Measurements from ENCODE around the gene GJB2. TPM values are rescaled to one million over a fixed set of nuclear protein-coding genes. Genes with fewer than 3 reads are reported as not detected.

The GJB2 gene
- polyA plus RNA-seq, 1 experiment = not detected

- Histone ChIP-seq H3K27me3 (ENCODE audit: control insufficient read depth, insufficient read depth, low read length) (peaks cover 7% of the 10 kb centered on the region), H3K36me3 (ENCODE audit: control insufficient read depth, insufficient read depth, low read length) (no peaks in the 10 kb centered on the region), H3K4me3 (ENCODE audit: low read depth, low read length) (no peak overlapping the region)
- ChIA-PET POLR2A (no interaction called here), CTCF (no interaction called here)
- TF ChIP-seq, protein P1, sequence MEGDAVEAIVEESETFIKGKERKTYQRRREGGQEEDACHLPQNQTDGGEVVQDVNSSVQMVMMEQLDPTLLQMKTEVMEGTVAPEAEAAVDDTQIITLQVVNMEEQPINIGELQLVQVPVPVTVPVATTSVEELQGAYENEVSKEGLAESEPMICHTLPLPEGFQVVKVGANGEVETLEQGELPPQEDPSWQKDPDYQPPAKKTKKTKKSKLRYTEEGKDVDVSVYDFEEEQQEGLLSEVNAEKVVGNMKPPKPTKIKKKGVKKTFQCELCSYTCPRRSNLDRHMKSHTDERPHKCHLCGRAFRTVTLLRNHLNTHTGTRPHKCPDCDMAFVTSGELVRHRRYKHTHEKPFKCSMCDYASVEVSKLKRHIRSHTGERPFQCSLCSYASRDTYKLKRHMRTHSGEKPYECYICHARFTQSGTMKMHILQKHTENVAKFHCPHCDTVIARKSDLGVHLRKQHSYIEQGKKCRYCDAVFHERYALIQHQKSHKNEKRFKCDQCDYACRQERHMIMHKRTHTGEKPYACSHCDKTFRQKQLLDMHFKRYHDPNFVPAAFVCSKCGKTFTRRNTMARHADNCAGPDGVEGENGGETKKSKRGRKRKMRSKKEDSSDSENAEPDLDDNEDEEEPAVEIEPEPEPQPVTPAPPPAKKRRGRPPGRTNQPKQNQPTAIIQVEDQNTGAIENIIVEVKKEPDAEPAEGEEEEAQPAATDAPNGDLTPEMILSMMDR (IDR thresholded peaks at IDR 0.05; ENCODE audit: insufficient read depth, low read depth, low read length) = no peak
- DNase-seq (ENCODE audit: low read depth) = no peak
Observed at GRCh38 chr13:20219577-20219976, 26.8 kb upstream of the GJB2 start.

GRCh38 chr13:20217168-20217567 lies 24.4 kb upstream of the GJB2 start:
- CTCF ChIA-PET = no interaction called here
- POLR2A ChIA-PET = no interaction called here

GRCh38 chr13:20209948-20210347 lies 17.2 kb upstream of the GJB2 start:
- ChIA-PET POLR2A (no interaction called here), CTCF (interaction anchor here (1.0 to 3.0 kb wide), 2 partner anchors 11 to 13 kb away, joined by 3 to 10 read pairs; no protein-coding TSS in a partner anchor)
- no peaks in the 10 kb centered on the region for H3K36me3 ChIP-seq (ENCODE audit: control insufficient read depth, insufficient read depth, low read length)
- TF ChIP-seq, protein P1 (IDR thresholded peaks at IDR 0.05; ENCODE audit: insufficient read depth, low read depth, low read length) = no peak
- DNase-seq (ENCODE audit: low read depth) = no peak
- H3K4me3 ChIP-seq (ENCODE audit: low read depth, low read length) = no peak overlapping the region
- H3K27me3 ChIP-seq (ENCODE audit: control insufficient read depth, insufficient read depth, low read length) = peaks cover 9% of the 10 kb centered on the region

More at GRCh38 chr13:20217168-20217567, 24.4 kb upstream of the GJB2 start:
- Histone ChIP-seq H3K4me3 (ENCODE audit: low read depth, low read length) (no peak overlapping the region), H3K36me3 (ENCODE audit: control insufficient read depth, insufficient read depth, low read length) (no peaks in the 10 kb centered on the region), H3K27me3 (ENCODE audit: control insufficient read depth, insufficient read depth, low read length) (peaks cover 6% of the 10 kb centered on the region)
- TF ChIP-seq, protein P1 (IDR thresholded peaks at IDR 0.05; ENCODE audit: insufficient read depth, low read depth, low read length) = no peak
- DNase-seq (ENCODE audit: low read depth) = no peak

- ChIA-PET CTCF (interaction anchor here (0.8 kb wide), 1 partner anchor 9 kb away, joined by 5 read pairs; no protein-coding TSS in a partner anchor), POLR2A (no interaction called here)
- TF ChIP-seq, protein P1 (IDR thresholded peaks at IDR 0.05; ENCODE audit: insufficient read depth, low read depth, low read length) = no peak
- Histone ChIP-seq H3K36me3 (ENCODE audit: control insufficient read depth, insufficient read depth, low read length) (no peaks in the 10 kb centered on the region), H3K27me3 (ENCODE audit: control insufficient read depth, insufficient read depth, low read length) (peaks cover 13% of the 10 kb centered on the region), H3K4me3 (ENCODE audit: low read depth, low read length) (no peak overlapping the region)
- DNase-seq (ENCODE audit: low read depth) = no peak
Observed at GRCh38 chr13:20206698-20207235, 14.0 kb upstream of the GJB2 start.

DNA sequence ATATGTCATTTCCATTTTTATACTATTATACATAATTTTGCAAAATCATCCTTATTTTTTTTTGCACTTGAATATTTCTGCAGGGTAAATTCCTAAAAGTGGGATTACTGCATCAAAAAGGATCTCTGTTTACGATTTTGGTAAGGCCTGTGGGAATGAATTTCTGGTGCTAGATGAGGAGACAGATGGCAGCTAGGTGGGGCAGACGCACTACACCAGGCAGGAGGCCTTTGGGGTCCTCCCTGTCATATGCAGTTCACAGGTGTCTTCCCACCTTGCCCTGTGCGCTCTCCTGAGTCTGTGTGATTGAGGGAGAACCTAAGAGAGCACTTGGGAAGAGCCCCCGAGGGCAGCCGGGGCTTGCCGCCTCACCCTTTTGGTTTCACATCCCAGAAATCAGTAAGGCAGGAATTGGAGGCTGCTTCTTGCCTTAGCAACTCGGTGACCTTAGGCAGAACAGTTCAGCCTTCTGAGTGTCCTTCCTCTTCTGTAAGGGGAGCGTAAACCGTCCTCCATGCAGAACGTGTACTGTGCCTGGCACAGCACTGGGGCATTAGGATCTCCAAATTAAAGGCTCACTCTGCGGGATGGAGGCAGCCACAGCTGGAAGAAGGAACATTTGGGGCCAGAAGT lies 13.4 kb upstream of the GJB2 start:
- POLR2A ChIA-PET = no interaction called here
- TF ChIP-seq, protein P1 (IDR thresholded peaks at IDR 0.05; ENCODE audit: insufficient read depth, low read depth, low read length) = no peak
- no peak for DNase-seq (ENCODE audit: low read depth)
- H3K4me3 ChIP-seq (ENCODE audit: low read depth, low read length) = no peak overlapping the region
- CTCF ChIA-PET = interaction anchor here (0.7 to 1.3 kb wide), 2 partner anchors 9 to 30 kb away, joined by 4 to 5 read pairs; no protein-coding TSS in a partner anchor
- H3K36me3 ChIP-seq (ENCODE audit: control insufficient read depth, insufficient read depth, low read length) = no peaks in the 10 kb centered on the region
- H3K27me3 ChIP-seq (ENCODE audit: control insufficient read depth, insufficient read depth, low read length) = peaks cover 16% of the 10 kb centered on the region
